HG03135 (cell line): ENCODE results near the gene FHIT.

ENCODE experiments used
- ATAC-seq: cut with Tn5 transposase; IDR thresholded peaks from one replicate; pipeline ENCODE4 v1.9.1; 2021; ENCODE audit warnings: mild to moderate bottlenecking, moderate library complexity; ENCODE audit not compliant: unreplicated experiment

The FHIT gene

DNA sequence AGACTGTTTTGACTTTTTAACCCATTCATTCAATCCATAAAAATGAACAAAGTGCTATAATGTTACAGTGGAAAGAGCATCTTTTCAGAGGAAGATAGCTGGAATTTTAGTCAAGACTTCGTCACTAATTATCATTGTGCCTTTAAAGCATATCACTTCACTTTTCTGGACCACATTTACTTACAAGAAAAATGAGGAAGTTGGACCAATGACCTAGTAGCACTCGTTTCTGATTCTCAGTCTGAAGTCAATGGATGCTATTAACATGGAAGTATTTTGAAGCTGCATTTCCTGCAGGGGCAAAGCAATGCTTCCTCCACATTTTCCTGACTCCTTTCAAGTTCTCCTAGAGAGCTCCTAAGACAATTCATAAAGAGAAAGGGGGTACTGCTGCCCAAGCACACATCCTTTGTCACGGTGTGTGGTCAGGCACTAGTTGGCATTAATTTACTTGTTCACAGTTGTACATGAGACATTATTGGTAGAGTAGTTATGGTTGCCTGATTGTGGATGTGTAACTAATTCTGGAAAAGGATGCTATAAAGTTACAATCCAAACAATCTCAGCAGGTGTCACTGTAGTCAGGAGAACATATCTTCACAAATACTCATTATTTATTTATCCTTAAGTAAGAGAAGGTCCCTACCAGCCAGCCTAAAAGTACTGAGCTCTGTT lies 1049.1 kb downstream of the FHIT start:
- ATAC-seq = no peak

DNA sequence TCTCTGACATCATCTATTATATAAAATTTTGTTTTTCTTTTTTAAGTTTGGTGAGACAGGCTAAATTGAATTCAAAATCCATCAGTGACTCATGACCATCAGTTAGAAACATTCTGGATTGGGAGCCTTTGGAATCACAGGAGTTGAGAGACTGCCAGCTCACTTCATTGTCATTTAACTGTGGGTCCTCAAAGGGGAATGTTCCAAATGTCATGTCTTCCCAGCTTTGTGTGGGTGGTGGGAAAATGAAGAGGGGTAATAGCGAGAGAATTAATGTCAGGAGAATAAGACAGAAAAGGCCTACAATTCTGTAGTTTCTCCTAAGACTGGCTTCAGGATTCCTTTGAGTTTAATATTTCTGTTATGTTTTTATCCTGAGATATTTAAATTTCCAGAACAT lies 1051.9 kb downstream of the FHIT start:
- ATAC-seq = no peak

DNA sequence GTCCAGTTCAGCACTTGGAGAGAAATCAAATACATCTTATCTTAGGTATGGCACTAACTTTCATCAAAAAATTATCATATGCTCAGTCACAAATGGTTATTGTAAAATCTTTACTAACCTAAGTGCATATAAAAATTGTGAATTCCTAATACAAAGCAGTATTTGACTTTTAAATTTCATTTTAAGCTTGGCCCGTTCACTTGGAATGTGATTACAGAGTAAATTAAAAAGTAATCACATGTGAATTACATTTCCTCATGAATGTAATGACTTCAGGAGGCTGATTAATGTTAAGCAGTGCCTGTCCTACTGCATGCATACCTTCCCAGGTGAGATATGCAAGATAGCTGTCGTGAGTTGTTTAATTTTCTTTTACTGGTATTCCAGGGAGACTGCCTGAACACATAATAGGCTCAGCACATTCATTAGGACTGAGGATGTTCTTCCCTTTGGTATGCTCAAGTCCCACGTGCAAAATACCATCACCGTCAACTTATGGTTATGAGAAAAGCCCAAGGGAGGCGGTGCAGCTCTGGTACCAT lies 1053.0 kb downstream of the FHIT start:
- no peak for ATAC-seq

DNA sequence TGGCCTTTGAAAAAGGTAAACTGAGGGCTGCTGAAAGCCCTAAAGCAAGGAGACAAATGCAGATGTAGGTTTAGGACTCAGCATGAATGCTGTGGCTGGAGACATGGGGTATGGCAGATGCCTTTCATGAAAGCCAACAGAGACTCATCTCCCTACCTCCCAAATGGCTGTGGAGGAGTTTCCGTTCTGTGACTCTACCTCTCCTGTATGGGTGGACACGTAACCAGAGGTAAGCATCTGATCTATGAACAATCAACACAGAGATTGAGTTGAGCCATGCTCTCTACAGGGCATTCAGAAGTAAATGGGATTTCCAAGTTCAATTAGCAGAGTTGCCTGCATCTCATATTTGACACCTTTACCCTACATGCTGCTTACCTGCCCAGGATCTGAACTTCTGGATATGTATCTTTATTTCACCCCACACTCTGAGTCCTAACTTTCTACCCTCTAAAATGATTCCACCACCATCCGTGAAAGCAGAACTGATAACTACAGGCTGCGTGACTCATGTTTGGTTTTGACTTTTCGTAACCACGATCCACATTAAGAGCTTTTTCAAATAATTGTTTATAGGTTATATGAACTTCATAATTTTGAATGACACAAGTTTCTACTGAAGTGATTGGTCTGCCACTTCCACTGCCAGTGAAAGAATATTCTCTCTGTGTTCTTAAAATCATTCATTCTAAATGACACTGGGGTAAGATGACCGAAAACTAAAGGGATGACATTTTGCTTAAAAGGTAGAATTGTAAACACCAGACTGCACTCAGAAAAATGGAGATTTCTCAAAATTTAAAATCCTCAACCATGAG lies 1058.7 kb downstream of the FHIT start:
- no peak for ATAC-seq

DNA sequence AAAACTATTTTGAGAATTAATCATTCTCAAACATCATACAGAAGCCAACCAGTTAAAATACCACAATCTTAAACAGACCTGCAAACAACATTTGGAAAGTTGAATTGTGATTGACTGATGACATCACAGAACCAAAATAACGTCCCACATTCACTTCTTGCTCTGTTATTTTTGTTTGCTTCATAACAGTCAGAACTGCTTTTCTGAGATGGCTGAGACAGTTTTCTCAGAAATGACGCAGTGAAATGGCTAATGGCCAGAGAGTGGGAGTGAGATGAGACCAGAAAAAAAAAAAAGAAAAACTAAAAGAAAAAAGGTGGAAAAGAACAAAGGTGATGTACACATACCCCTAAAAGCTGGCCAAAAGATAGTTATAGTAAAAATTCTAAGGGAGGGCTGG lies 1061.2 kb downstream of the FHIT start:
- ATAC-seq = no peak

DNA sequence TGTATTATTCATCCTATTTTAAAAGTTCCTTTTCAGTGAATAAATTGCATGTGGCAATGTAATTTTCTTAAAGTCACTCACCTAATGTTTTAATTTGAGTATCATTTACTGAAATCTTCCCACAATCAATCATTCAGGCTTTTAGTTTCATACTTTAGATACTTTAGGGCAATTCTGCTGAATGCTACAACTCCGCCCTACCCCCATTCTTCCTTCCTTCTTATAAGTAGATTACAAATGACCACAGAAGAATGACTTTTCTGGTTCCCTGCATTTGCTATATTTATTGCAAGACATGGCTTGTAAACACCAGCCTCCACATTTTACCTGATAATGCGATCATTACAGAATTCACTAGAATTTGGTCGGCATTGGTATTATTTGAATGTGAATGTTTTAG lies 1061.9 kb downstream of the FHIT start:
- ATAC-seq = no peak

DNA sequence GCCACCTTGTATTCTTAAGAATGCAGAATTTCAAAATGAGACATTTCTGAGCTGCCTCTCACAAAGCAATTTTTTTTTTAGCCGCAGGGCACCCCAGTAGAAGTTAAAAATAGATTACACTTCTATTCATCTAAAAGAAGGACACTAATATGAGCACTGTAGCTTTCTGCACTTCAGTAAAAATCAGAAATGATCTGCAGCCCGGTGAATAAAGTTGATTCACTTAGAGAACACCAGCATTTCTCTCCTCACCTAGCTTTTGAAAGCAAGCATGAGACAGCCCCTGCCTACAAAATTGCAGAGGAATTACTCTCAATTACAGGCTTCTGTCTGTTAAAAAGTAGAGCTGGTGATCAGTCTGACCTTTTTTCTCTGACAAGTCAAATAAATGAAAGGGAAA lies 1062.4 kb downstream of the FHIT start:
- no peak for ATAC-seq

DNA sequence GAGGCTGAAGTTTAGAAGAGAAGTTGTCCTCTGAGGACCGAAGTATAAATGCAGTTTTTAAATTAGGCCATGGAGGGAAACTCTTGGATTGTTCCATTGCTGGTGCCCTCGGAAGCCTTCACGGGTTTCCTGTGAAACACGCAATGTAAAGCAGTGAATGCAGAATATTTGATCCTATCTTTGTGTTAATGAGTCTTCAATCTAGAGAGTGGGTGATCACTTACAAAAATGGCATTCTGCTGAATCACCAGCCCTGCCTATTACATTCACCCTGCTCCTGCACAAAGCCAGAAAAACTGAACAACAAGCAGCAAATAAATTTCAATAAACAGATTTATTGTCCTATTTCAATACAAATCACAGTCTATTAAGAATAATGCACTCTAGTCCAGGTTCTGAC lies 1063.9 kb downstream of the FHIT start:
- ATAC-seq = no peak

DNA sequence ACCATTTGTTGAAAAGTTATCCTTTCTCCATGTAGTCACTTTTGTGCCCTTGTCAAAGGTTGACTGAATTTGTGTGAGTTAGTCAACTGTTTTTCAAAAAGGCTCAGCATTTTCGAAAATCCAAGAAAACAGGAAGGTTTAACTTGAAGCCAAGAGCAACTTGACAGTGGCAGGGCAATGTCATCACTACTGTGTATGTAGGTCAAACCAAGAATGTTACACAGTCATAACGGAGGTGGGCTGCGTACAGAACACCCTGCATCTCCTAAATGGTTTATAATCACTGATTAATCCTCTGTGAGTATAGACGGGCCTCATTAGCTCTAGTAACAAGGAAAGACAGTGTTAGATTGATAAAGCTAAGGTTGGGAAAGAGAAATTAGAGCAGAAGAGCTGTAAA lies 1064.9 kb downstream of the FHIT start:
- ATAC-seq = no peak

DNA sequence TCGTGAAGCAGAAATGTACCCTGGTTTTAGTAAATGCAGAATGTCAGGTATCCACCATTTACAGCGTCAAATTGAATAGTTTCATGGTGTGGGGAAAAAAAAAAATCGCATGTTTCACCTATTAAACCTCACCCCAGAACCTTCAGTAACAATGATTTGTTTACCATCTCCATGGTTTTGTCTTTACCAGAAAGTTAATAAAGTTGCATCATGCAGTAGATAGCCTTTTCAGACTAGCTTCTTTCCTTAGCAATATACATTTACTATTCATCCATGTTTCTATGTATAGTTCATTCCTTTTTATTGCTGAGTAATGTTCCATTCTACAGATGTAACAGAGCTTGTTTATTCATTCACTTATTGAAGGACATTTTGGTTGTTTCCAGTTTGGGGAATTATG lies 1066.1 kb downstream of the FHIT start:
- no peak for ATAC-seq

DNA sequence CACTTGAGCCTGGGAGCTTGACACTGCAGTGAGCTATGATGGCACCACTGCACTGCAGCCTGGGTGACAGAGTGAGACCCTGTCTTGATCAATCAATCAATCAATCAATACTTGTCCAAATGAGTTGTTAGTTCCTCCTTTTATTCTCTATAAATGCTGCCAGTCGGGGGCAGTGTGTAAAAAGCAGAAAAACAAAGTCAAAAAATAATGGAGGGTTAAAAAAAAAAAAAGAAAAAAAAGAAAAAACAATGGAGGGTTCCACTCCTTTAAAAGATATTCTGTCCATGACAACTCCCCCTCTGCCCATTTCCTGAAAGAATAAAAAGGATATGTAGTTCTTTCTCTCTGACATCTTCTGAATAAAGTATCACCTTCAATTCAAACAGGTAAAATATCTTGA lies 1068.6 kb downstream of the FHIT start:
- no peak for ATAC-seq

DNA sequence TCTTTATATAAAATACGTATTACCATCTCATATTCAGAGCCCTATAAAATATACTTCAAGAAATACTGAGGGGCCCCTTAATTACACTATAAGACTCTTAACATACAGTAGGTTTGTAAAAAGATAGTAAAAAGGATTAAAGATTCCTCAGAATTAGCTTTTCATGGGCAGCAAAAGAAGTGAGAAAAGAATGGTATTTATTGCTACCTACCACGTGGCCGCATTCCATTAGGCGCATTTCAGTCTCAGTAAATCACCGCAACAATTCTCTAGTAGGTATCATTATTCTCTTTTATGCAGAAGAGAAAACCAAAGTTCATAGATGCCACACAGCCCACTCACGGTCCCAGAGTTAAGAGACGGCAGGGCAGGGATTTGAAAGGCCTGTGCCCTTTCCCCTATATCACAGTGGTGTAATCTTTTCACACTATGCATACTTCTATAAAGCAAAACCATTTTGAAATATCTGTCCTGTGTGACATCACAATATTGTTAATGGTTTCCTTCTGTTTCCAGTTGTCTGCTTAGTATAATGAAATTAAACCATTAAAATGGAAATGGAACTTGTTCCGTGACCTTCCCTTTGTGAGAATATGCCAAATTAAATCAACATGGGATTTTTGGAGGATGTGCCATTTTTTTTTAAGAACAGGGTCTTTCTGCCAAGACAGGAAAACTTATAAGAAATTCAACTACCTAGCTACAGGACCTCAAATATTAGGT lies 1072.2 kb downstream of the FHIT start:
- no peak for ATAC-seq

DNA sequence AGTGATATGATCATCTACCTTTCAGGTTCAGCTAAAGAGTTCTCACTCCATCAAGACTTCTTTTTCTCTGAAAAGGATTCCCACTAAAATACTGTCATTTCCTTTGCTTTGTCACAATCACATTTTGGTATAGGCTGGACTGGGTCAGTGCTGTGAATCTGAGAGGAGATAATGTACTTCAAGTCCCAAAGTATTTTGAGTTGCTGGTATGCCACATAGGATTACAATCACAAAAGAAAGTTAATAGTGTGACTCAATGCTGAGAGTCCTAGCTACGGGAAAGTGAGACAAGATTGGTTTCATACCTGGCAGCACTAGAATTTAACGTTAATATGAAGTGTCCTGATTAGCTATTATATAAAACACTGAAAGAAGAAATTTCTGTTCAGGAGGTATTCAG lies 1073.5 kb downstream of the FHIT start:
- no peak for ATAC-seq

DNA sequence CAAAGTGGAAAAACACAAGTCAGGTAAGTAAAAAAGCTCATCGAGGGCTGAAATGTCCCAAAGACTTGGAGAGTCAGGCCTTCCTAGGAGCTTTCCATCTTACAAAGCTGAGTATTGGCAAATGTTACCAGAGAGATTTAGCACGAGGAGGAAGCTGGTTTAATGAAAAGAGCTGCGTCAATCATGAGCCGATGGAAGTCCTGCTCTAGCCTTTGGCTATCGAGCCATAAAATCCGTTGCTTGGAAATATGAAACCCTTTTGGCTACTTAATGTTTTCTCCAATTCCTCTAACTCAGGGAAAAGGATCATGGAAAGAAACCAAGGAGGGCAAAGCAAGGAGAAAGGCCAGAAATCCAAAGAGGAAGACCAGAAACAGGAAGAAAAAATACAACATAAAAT lies 1074.6 kb downstream of the FHIT start:
- ATAC-seq = no peak

DNA sequence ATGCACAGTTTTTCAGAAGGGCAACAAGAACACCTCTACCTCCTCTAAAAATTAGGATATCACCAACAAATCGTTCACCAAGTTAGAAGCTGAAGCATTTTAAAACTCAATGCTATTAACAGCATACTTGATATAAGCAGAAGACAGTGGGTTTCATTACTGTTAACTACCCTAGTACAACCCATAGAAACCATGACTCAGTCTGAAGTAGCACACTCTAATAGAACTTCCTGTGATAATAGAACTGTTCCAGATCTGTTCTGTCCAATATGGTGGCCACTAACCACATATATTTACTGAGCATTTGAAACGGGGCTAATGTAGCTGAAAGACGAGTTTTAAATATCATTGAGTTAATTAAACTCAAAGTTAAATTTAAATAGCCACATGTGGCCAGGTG lies 1075.6 kb downstream of the FHIT start:
- ATAC-seq = no peak

DNA sequence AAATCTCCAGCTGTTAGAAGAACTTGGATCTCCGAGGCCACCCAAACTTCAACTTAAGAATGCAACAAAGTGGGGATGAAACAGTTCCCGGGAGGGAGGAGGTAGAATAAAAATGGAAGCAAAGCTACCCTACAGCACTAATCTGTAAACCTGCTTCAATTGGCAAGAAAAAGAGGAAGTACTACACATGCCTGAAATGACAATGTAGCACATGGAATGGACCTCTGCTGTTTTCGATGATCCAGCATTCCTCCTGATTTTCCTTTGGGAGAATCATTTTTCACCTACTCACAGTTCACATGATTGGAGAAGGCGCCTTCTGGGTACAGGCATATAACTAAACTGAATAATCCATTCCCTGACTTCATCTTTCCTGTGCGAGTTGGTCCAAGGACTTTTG lies 1081.5 kb downstream of the FHIT start:
- no peak for ATAC-seq

DNA sequence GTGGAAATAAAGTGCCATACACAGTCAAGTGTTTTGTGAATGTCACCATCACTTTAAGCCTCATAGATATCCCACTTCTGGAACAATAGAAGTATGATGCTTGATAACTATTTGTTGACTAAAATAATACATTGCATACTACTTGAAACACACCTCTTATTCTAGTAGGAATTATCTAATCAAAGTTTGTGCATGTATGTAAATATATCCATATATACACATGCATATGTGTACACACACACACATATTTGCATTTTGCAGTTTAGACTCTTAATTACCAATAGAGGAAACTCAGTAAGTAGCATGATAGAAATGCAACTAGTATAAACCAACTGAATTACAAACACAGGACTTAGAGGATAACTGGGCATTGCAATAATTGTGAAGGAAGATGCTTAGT lies 1084.1 kb downstream of the FHIT start:
- ATAC-seq = no peak

DNA sequence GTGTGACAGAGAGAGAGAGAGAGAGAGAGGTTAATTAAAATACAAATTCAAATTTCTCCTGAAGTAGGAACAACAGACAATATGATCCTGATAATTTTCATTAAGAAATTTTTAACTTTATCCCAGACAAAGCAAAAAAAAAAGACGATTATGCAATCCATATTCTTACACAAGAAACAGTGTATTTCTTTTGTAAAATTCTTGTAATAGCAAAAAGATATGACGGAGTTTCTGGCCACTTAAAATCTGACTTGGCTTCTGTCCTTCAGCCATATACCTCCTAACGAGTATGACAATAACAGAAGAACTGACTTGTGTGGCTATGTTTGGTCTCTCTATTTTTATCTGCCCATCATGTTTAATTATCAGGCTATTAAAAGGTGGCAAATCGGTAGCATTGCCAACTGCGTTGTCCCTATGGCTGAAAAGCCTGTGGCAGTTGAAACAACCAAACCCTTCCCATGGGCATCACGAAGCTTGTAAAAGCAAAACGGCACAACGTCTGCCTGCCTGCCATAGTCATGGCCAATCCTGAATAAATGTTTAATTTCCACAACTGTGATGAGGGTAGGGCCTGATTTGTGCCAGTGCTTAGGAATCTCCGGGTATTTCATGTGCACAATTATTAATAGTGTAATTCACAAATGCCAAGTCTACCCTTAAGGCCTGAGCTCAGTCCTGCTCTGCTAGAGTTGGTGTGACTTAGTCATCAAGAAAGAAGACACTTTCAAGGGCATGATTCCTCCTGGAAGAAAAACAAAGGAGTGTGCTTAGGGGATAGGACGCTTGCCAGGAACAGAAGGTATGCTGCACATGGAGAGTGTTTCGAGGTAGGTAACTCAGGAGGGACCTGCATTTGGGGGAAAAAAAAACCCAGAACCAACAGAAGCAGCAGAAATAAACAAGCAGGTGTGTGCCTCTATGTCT lies 1090.2 kb downstream of the FHIT start:
- ATAC-seq = no peak

DNA sequence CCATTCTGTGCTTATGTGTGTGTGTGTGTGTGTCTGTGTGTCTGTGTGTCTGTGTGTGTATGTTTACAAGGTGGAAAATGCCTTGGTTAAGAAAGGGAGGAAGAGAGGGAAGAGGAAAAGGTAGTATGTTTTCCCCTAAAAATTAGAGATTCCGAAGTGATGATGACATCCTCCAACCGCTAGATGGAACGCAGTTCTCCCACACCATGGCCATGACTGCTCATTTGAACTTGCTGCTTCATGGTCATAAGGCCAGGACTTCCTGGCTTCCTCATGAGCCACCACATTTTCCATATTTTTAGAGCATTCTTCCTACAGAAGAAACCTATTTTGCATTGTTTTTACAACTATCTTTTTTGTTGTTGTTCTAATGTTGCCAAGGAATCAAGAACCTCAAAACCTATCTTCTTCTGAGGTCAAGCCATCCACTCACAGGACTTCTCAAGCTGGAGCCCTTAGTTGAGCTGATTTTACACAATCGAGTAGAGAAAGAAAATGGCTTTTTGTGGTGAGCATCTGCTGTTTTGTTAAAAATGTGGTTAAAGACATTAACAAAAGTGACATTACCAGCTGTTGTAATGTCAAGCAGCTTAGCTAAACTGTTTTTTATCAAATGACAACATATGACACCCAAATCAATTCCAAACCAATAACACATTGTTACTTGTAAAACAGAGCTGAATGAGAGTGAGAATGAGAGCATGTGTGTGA lies 1091.0 kb downstream of the FHIT start:
- ATAC-seq = no peak

DNA sequence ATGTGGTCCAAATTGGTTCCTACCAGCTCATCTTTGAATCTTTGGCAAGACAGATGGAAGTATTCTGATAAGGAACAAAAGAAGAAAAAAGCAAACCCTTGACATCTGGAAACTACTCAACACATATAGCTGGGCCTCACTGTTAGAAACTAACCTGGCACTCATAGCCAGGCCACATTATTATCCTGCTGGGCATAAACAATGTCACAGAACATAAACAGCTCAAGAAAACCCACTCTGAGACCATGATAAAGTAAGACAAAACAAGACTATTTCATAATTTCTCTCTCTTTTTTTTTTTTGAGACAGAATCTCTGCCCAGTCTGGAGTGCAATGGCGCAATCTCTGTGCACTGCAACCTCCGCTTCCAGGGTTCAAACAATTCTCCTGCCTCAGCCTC lies 1093.2 kb downstream of the FHIT start:
- no peak for ATAC-seq
